Liver (tissue), 3 donors: Measurements from ENCODE around the gene IL21R.

Source experiments
- GABPA ChIP-seq, 2 donors: IDR thresholded peaks in 1 of 2; conservative IDR thresholded peaks in 1 of 2; 2 replicates each; pipeline ENCODE4 v1.6.1; 2016; ENCODE audit warnings: antibody characterized with exemption in 2 of 2, mild to moderate bottlenecking in 1 of 2, moderate library complexity in 1 of 2
- RAD21 ChIP-seq, 2 donors: IDR thresholded peaks; 2 replicates each; pipeline ENCODE4 v1.6.1; 2016; ENCODE audit warnings: antibody characterized with exemption in 2 of 2, mild to moderate bottlenecking in 2 of 2
- RXRA ChIP-seq, 2 donors: IDR thresholded peaks; 2 replicates each; pipeline ENCODE4 v1.6.1; 2017 to 2018; ENCODE audit warnings: antibody characterized with exemption in 2 of 2, mild to moderate bottlenecking in 1 of 2
- SP1 ChIP-seq: IDR thresholded peaks from 2 replicates; pipeline ENCODE4 v1.6.1; 2018; ENCODE audit warnings: antibody characterized with exemption, mild to moderate bottlenecking
- TAF1 ChIP-seq: conservative IDR thresholded peaks from 2 replicates; pipeline ENCODE4 v1.6.1; 2016; ENCODE audit warnings: antibody characterized with exemption, mild to moderate bottlenecking
- TF ChIP-seq, protein P1 (sequence below): fragments of 150-350 bp; IDR thresholded peaks from 2 replicates; pipeline ENCODE4 v1.5.1; 2017; ENCODE audit warnings: improper control_type of control experiment, low read depth, low read length; ENCODE audit not compliant: missing input control
- TF ChIP-seq, protein P2 (sequence below): IDR thresholded peaks from 2 replicates; pipeline ENCODE4 v1.6.1; 2016; ENCODE audit warnings: antibody characterized with exemption
- TF ChIP-seq, protein P3 (sequence below): IDR thresholded peaks from 2 replicates; pipeline ENCODE4 v1.6.1; 2016; ENCODE audit warnings: antibody characterized with exemption, mild to moderate bottlenecking
- TF ChIP-seq, protein P4 (sequence below): IDR thresholded peaks from 2 replicates; pipeline ENCODE4 v1.6.1; 2016; ENCODE audit warnings: antibody characterized with exemption
- donor health status: healthy.
- donor health status: healthy.

DNA sequence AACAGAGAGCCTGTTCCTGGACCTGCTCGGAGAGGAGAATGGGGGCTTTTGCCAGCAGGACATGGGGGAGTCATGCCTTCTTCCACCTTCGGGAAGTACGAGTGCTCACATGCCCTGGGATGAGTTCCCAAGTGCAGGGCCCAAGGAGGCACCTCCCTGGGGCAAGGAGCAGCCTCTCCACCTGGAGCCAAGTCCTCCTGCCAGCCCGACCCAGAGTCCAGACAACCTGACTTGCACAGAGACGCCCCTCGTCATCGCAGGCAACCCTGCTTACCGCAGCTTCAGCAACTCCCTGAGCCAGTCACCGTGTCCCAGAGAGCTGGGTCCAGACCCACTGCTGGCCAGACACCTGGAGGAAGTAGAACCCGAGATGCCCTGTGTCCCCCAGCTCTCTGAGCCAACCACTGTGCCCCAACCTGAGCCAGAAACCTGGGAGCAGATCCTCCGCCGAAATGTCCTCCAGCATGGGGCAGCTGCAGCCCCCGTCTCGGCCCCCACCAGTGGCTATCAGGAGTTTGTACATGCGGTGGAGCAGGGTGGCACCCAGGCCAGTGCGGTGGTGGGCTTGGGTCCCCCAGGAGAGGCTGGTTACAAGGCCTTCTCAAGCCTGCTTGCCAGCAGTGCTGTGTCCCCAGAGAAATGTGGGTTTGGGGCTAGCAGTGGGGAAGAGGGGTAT is 39.3 kb upstream of the IL21R start:
- TF ChIP-seq, protein P1, sequence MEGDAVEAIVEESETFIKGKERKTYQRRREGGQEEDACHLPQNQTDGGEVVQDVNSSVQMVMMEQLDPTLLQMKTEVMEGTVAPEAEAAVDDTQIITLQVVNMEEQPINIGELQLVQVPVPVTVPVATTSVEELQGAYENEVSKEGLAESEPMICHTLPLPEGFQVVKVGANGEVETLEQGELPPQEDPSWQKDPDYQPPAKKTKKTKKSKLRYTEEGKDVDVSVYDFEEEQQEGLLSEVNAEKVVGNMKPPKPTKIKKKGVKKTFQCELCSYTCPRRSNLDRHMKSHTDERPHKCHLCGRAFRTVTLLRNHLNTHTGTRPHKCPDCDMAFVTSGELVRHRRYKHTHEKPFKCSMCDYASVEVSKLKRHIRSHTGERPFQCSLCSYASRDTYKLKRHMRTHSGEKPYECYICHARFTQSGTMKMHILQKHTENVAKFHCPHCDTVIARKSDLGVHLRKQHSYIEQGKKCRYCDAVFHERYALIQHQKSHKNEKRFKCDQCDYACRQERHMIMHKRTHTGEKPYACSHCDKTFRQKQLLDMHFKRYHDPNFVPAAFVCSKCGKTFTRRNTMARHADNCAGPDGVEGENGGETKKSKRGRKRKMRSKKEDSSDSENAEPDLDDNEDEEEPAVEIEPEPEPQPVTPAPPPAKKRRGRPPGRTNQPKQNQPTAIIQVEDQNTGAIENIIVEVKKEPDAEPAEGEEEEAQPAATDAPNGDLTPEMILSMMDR: no peak
- TF ChIP-seq SP1 (no peak), TAF1 (no peak), GABPA (IDR thresholded peaks at IDR 0.05 in 1 of 2, conservative IDR thresholded peaks at IDR 0.05 in 1 of 2) (no peak), RAD21 (IDR thresholded peaks at IDR 0.05) (no peak), RXRA (IDR thresholded peaks at IDR 0.05) (no peak)
- TF ChIP-seq, protein P2, sequence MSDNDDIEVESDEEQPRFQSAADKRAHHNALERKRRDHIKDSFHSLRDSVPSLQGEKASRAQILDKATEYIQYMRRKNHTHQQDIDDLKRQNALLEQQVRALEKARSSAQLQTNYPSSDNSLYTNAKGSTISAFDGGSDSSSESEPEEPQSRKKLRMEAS: no peak
- TF ChIP-seq, protein P3, sequence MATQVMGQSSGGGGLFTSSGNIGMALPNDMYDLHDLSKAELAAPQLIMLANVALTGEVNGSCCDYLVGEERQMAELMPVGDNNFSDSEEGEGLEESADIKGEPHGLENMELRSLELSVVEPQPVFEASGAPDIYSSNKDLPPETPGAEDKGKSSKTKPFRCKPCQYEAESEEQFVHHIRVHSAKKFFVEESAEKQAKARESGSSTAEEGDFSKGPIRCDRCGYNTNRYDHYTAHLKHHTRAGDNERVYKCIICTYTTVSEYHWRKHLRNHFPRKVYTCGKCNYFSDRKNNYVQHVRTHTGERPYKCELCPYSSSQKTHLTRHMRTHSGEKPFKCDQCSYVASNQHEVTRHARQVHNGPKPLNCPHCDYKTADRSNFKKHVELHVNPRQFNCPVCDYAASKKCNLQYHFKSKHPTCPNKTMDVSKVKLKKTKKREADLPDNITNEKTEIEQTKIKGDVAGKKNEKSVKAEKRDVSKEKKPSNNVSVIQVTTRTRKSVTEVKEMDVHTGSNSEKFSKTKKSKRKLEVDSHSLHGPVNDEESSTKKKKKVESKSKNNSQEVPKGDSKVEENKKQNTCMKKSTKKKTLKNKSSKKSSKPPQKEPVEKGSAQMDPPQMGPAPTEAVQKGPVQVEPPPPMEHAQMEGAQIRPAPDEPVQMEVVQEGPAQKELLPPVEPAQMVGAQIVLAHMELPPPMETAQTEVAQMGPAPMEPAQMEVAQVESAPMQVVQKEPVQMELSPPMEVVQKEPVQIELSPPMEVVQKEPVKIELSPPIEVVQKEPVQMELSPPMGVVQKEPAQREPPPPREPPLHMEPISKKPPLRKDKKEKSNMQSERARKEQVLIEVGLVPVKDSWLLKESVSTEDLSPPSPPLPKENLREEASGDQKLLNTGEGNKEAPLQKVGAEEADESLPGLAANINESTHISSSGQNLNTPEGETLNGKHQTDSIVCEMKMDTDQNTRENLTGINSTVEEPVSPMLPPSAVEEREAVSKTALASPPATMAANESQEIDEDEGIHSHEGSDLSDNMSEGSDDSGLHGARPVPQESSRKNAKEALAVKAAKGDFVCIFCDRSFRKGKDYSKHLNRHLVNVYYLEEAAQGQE: no peak
- TF ChIP-seq, protein P4, sequence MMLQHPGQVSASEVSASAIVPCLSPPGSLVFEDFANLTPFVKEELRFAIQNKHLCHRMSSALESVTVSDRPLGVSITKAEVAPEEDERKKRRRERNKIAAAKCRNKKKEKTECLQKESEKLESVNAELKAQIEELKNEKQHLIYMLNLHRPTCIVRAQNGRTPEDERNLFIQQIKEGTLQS: no peak
